Peyer's patch (tissue), 4 donors: ENCODE data around the gene RCBTB2.
"Not testable (repeated sequence)": the region's sequence is repeated elsewhere in the genome, so short reads cannot be mapped to it uniquely, and the experiment has no call there.

ENCODE experiments used
- POLR2A ChIP-seq, 2 donors: fragments of 450-650 bp; IDR thresholded peaks; one replicate each; pipeline ENCODE4 v1.5.1; 2017; ENCODE audit warnings: antibody characterized with exemption in 2 of 2, mild to moderate bottlenecking in 2 of 2, moderate library complexity in 2 of 2
- TF ChIP-seq, protein P1 (sequence below), 6 experiments: fragments of 450-650 bp in 4 of 6; fragments of 200-600 bp in 2 of 6; sonication (generic) in 1 of 6; IDR thresholded peaks; one replicate each; pipeline ENCODE4 v1.5.1; 2017 to 2019; ENCODE audit warnings: antibody characterized with exemption in 6 of 6, mild to moderate bottlenecking in 3 of 6, moderate library complexity in 1 of 6

DNA sequence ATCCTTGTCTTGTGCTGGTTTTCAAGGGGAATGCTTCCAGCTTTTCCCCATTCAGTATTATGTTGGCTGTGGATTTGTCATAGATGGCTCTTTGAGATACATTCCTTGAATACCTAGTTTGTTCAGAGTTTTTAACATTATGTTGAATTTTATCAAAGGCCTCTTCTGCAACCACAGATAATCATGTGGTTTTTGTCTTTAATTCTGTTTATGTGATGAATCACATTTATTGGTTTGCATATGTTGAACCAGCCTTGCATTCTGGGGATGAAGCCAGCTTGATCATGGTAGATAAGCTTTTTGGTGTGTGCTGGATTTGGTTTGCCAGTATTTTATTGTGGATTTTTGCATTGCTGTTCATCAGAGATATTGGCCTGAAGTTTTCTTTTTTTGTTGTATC, 81.7 kb downstream of the RCBTB2 start:
- TF ChIP-seq, protein P1, sequence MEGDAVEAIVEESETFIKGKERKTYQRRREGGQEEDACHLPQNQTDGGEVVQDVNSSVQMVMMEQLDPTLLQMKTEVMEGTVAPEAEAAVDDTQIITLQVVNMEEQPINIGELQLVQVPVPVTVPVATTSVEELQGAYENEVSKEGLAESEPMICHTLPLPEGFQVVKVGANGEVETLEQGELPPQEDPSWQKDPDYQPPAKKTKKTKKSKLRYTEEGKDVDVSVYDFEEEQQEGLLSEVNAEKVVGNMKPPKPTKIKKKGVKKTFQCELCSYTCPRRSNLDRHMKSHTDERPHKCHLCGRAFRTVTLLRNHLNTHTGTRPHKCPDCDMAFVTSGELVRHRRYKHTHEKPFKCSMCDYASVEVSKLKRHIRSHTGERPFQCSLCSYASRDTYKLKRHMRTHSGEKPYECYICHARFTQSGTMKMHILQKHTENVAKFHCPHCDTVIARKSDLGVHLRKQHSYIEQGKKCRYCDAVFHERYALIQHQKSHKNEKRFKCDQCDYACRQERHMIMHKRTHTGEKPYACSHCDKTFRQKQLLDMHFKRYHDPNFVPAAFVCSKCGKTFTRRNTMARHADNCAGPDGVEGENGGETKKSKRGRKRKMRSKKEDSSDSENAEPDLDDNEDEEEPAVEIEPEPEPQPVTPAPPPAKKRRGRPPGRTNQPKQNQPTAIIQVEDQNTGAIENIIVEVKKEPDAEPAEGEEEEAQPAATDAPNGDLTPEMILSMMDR (IDR thresholded peaks at IDR 0.05): not testable (repeated sequence)
- TF ChIP-seq POLR2A (IDR thresholded peaks at IDR 0.05): not testable (repeated sequence)
